ENCODE data around the gene JMJD1C.

DNA sequence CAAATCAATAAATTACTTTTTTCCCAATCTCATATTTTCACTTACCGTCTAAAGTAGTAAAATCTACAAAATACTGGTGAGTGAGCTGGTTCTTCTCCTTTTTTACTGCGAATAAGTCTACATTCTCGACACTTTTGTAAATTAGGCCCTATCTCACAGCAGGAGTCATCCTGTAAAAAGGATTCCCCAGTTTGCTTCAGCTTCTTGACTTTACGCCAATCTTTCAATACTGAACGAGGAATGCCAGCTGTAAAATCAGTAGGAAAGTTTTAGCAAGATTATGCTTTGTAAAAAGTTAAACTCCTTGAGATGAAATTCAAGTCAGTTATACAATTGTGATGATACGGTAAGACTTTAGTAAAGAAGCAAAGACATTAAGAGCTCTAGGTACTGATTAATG lies 265.3 kb downstream of the JMJD1C start:
- TF ChIP-seq CTCF (IDR thresholded peaks at IDR 0.05; ENCODE audit: low read length) = no peak
- no peak for TF ChIP-seq EZH2 (optimal IDR thresholded peaks at IDR 0.05; ENCODE audit: low read depth, low read length)

Data from MM.1S (cell line).